Frontal cortex (tissue), 4 donors: ENCODE data around the gene ASTL. TPM values are rescaled to one million over a fixed set of nuclear protein-coding genes. Genes with fewer than 3 reads are reported as not detected.

Experiments used
- DNase-seq, 2 donors: peaks; one replicate each; pipeline ENCODE4 v3.0.0; 2012; ENCODE audit warnings: low spot score in 2 of 2
- FAIRE-seq: peaks from 2 replicates; lab custom pipeline; 2012; peaks lifted over from hg19 to GRCh38; lab: Jason Lieb, UNC
- total RNA-seq: library from RNA; depleted of rRNA; stranded (reverse); fragments of >200 nt; gene quantifications from one replicate; pipeline ENCODE4 v1.2.3, GENCODE V29; 2014
- donor health status: control.
- donor health status: control.
- donor health status: control.

Gene ASTL
- total RNA-seq, 1 donor from 2014 or later, result not detected

DNA sequence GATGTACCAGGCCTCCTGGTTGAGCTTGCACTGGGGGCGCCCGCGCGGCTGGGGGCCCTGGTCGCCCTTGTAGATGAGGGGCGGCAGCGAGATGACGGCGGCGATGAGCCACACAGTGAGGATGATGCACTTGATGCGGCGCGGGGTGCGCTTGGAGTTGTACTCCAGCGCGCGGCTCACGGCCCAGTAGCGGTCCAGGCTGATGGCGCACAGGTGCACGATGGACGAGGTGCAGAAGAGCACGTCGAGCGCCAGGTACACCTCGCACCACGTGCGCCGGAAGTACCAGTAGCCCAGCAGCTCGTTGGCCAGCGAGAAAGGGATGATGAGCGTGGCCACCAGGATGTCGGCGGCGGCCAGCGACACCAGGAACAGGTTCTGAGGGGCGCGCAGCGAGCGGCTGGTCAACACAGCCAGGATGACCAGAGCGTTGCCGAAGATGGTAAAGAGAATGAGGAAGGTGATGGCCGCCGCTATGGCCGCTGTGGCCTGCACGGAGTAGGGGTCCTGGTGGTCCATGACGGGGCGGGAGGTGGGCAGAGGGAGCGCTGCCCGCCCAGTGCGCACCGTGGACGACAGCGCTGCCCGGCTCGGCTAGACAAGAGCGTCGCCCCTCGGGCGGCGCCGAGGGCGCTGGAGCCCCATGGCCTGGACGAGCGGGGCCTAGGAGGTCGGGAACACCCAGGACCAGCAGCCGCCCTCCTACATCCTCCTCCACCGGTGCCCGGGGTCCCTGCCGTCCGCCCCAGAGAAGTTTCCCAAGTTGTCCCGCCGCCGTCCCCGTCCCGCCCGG, 22.5 kb downstream of the ASTL start:
- DNase-seq, result no peak
- no peak for FAIRE-seq

DNA sequence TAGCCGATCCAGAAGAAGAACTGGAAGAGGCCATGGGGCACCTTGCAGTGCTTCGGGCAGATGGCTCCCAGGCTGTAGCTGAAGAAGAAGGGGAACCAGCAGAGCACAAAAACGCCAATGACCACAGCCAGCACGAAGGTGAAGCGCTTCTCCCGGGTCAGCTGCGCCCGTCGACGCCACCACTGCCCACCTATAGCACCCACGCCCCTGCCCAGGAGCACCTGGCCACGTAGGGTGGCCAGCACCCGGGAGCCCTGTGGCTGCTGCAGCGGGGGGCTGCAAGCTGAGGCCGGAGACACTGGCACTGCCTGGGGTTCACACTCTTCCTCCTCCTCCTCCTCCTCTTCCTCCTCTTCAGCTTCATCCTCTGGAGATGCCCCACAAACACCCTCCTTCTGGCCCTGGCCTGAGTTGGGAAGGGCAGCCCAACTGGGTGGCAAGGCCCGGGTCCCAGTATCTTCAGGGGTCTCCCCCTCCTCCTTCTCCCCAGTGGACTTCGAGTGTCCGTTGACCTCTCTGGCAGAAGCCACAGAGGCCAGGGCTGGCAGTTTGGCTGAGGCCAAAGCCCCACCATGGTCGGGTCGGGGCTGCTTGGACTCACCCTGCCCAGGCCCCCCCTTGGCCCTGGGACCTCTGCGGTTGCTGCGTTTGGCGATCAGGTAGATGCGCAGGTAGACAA, 23.3 kb downstream of the ASTL start:
- DNase-seq (no peak), FAIRE-seq (no peak)

DNA sequence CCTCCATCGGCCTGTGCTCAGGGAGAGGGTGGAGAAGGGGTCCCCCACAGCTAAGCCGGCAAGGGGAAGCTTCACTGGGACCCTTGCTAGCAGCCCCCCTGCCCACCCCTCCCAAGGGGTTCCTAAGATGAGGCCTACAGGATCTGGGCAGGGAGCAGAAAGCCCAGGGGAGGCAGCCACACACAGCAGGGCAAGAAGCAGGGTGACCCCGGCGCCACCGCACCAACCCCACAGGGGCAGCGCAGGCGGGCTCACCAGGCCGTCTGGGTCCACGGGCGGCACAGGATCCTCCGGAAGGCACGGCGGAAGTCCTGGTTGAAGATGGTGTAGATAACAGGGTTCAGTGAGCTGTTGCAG, 23.8 kb downstream of the ASTL start:
- FAIRE-seq (no peak), DNase-seq (no peak)

DNA sequence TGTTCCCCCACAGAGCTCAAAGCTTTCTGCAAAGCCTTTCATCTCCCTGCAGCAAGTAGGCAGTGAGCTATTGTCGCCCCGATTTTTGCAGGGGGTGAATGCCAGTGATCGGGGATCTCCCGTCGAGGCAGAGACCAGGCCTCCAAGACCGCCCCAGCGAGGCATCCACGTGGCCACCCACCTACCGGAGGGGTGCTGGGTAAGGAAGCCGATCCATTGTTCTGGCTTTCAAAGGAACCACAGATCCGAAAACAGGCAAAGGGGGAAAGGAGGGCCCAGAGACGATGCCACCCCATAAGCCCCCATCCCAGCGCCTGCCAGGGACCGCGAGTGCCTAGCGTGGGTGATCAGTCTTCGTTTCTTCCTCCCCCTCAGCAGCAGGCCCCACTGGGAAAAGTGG, 24.4 kb downstream of the ASTL start:
- no peak for DNase-seq

DNA sequence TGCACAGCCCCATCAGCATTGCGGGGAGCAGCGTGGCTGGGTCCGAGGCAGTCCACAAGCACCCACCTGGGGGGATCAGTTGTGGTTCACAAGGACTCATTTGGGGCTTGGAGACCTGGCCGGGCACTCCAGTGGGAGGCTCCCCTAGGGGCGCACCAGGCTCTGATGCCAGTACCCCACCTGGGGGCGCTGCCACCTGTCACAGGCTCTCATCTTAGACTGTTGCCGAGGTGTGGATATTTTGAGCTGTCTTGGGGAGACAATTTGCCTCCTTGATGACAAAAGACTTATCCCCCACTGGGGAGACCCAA, 25.0 kb downstream of the ASTL start:
- FAIRE-seq (no peak), DNase-seq (no peak)

More for the DNA sequence above, 24.4 kb downstream of the ASTL start:
- no peak for FAIRE-seq

DNA sequence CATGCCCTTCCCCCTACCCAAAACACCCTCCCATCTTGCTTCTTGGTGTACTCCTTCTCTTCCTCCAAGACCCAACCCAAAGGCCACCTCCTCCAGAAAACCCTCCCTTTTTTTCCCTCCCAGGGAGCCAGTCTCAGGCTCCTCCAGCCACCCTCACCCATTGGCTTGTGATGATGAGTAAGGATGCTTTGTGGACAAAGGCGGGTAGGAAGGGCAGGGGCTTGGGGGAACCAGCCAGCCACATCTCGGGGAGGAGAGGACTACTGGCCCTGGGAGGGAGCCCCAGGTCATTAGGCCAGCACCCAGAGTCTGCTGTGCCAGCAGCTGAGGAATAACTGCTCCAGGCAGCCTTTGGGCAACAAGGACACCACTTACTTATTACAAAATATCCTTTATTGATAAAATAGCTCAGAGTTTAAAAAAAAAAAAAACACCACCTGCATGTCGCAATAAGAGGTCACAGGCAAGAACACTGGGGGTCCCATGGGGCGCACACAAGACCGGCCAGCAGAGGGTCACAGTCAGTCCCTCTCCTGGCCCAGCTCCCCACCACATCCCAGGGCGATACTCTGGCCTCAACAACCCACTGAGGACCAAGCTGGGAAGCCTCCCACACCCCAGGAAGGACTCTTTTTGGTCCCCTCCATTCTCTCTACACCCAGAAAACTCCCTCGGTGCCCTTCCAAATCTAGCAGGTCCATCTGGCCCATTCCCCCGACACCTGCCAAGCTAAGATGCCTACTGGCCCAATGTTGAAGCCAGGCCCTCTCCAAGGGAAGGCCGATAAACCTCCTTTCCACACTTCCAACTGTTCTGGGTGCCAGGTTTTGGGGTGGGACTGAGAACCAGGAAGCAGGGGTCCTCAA, 25.6 kb downstream of the ASTL start:
- DNase-seq (no peak), FAIRE-seq (no peak)

DNA sequence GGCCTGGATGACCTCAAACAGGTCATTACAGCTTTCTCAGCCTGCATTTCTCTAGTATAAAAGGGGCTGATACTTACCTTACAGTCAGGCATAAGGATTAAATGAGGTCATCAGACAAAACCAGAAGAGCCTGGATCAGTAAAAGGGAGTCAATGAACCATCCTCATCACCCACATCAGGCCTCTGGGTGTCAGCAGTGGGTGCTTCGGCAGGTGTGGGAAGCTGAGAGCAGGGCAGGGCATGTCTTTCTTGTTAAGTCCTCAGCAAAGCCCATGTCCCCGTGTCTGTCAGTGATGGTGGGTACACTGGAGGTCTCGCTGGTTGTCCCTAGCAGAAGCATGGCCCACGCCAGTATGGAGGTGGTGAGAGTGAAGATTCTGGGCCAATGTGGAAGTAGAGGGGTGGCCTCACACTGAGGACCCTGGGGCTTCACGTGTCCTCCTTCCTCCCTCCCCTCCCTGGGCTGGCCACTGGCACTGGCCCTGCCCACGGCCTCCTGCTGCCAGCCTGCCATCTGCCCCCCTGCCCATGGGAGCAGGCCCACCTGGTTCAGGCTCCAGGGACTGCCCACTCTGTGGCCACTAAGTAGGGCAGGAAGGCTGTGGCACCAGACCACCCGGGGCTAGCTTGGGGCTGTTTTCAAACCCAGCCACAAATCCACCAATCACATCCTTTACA, 26.3 kb downstream of the ASTL start:
- DNase-seq (no peak), FAIRE-seq (no peak)

DNA sequence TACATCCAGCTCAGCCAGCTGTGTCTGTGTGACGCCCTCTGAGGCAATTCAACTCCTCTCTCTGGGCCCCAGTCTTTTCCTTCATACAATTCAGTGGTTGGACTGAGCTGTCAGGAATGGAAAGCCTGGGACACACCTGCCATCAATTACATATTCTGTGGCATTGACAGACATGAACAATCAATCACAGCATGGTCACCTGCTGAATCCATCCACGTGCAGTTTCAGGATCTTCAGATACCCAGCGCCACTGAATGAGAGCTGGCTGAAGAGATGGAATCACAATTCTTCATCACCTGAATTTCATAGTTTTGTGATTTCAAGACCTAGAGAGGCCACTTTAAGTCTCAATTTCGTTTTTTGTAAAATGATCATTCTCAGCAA, 27.1 kb downstream of the ASTL start:
- no peak for DNase-seq
- FAIRE-seq, result no peak

DNA sequence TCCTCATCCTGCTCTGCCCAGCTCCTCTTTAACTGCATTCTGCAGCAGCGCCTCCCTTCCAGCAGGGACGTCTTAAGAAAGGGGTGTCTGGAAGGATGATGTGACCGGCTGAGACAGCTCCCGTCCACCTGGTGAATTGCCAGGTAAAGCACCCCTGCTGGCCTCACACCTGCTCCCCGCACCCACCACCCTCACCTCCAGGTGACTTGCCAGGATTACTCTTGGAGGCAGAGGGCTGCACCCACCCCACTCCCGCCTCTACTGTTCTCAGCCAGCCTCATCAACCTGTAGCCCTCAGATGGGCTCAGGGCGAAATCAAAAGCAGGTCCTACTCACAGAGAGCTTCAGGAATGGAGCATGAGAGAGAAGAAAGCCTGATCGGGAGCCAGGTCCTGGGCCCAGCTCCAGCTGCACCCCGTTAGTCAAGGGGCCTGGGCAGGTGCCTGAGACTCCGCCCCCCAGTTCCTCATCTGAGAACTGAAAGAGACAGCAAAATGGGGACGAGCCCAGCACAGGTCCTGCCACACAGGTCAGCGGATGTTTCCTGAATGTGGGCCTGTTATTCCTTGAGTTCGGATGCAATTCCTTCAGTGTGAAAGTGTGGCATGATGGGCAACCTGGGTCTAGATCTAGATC, 27.6 kb downstream of the ASTL start:
- DNase-seq, result no peak
- FAIRE-seq, result no peak

DNA sequence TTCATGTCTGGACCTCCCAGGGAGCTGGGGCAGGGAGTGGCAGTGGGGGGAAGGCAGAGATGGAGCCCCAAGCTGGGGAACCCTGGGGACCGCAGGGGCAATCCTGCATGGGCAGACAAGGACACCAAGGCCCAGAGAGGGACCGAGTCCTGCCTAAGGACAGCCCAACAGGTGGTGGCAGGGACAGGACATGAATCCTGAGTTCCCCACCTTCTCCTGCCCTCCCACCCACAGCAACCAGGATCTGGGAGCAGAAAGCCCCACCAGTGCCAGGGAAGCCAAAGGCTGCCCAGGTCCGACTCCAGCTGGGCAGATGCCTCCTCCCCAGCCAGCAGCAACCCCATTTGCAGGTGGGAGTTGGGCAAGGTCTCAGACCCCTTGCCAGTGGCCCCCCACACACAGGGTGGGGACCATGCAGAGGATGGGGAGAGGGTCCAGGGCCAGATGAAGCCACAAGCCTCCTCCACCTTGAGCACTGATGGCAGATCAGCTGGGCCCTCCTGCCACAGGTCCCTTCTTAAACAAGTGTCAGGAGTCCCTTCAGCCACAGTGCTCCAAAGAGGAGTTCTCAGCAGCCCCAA, 28.3 kb downstream of the ASTL start:
- FAIRE-seq, result no peak
- DNase-seq, result no peak

DNA sequence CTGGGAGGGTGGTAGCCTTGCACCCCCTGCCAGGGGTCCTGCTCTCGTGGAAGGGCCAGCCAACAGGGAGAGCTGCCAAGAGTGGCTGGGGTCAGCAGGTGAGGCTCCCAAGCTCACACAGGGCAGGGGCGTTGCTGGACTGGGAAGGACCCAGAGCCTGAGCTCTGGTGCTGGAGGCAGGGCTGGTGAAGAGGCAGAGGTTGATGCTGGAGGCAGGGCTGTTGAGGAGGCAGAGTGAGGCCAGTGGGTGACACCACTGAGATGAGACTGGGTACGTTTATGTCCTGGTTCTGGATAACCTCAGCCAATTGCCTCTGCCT, 29.0 kb downstream of the ASTL start:
- DNase-seq (no peak), FAIRE-seq (no peak)

DNA sequence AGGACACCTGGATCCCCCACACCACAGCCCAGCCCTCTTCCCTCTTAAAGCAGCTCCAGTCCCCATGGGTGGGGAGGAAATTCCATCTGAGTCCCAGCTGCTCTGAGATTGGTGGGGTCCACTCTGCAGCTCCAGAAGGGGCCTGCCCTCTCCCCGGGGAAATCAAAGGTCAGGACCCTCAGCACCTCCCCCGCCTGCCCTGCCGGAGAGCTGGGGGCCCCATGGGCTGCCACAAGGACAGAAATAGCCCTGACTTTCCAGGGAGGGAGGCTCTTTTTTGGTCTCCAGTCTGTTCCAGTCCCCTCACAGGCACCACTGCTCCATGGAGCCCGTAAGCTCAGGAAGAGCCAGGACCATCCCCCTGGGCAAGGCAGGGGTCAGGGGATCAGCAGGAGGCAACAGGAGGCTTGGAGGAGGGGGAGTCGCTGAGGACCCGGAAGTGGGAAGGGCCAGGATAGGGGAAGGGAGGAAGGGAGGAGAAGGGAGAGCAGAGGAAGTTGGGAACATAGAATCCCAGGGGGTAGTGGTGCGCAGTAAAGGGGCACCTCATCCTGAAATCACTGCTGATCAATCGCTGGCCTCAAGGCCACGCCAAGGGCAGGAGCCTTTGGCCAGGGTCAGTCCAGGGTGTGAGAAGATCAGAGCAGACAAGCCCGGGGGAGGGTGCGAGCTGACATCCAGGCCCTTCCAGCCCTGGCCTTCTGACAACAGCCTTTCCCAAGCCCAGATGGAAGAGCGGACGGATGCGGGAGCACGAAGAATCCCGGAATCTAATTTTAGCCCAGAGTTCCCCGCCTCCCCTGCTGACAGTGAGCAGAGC, 29.6 kb downstream of the ASTL start:
- DNase-seq, result no peak
- FAIRE-seq, result no peak

DNA sequence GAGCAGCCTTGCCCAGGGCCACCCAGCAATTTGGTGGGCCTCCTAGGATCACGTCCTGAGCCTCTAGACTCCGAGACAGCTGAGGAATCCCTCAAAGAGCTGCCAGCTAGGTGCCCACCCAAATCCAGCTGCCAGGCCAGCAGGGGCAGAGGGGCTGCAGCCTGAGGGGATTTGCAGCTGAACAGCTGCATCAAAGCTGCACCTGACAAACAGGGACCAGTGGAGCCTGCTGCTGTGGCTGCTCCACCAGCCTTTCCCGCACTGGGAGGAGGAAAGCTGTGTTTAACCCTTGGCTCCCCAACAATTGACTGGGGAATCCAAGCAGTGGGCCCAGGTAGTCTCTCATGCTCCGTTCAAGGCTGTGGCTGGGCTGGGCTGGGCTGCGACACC, 30.2 kb downstream of the ASTL start:
- no peak for FAIRE-seq
- no peak for DNase-seq

DNA sequence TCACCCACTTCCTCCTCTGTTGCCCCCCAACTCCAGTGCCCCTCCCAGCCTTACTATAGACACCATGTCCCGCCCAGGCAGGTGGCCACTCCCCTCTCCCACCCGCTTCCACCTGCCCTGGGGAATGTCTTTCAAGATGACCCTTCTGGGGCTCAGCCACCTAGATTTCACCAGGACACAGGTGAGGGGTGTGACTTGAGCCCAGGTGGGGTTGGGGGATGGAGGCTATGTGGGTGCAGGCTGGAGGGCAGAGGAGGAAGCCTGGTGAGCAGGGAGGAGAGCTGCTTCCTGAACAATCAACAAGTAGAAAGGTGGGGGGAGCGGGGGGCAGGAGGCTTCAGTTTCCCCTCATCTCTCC, 30.6 kb downstream of the ASTL start:
- no peak for FAIRE-seq

DNA sequence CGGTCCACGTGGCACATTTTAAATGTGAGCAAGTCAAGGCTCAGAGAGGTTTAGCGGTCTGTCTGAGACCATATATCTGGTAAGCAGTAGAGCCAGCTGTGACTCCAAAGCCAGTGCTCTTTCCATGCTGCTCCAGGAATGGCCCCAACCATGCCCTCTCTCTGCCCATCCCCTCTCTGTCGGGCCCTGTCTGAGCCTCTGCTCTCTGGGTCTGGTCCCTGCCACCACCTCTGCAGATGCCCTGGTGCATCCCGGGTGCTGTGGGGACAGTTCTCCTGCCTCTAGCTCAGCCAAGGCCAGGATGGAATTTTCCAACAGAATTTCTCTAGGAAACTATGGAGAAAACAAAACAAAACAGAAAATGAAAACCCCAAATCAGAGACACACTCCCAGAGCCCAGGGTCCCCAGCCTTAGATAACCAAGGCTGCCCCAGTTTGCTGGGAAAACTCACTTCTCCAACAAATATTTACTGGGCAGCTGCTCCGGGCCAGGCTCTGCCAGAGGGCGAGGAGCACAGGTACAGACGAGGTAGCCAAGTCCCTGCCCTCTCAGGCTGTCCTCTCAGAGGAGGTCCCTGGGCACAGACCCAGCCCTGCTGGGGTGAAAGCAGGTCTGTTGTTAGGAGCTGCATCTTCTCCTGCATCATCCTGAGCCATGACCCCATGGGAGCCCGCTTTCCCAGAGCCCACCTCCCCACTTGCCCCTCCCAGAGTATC, 31.2 kb downstream of the ASTL start:
- DNase-seq (no peak), FAIRE-seq (no peak)

More for the DNA sequence above, 30.6 kb downstream of the ASTL start:
- DNase-seq, result no peak

DNA sequence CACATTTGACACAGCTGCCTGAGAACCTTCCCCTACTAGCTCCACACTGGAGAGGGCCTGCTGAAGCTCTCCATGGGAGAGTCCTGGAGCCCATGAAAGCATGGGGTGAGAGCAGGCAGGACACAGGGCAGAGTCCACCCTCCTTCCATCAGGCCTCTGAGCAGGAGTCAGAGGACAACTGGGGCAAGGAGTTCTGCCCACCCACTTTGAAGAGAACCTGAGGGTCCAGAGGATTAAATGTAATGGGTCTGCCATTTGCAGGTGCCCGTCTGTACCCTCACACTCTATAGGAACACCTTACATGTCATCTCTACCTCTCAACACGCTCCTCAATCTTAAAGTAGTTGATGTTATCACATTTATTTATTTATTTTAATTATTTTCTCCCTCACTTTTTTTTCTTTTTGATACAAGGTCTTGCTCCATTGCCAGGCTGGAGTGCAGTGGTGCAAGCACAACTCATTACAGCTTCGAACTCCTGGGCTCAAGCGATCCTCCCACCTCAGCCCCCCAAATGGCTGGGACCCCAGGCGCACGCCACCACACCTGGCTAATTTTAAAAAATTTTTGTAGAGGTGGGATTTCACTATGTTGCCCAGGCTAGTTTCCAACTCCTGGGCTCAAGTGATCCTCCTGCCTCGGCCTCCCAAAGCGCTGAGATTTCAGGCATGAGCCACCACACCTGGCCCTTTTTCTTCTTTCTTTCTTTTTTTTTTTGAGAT, 32.1 kb downstream of the ASTL start:
- FAIRE-seq, result no peak
- DNase-seq, result no peak

DNA sequence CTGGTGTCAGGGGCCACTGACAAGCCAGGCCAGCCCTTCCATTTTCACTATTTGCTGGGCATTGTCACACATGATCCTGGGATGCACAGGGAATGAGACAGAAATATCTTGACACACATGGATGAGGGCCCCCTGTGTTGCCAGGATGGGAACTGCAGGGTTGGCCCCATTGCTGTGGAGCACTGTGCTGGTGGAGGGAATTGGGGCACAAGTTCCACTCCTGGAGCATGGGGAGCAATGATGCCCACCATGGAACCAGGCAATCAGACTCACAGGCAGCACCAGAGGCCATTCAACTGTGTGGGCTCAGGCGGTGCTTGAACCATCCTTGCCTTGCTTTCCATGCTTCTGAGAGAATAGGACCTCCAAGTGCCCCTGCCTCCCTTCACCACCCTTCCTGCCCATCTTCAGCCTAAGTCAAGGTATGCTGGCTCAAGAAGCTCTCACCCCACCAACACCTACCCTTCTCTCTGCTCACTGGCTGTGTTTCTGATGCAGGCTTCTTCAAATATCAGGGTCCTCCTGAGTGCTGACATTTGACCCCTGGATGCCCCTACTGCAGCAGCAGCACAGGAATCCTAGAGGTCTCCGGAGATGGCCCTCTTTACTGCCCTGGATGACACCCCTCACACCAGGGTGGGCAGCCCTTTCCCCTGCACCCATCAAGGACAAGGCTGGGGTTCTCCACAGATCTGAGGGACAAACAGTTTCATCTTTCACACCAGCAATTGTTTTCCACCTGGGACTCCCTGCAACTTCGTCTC, 33.0 kb downstream of the ASTL start:
- FAIRE-seq (no peak), DNase-seq (no peak)
